H1 (cell line): Measurements from ENCODE around the gene JAKMIP2. TPM values are rescaled to one million over a fixed set of nuclear protein-coding genes. Genes with fewer than 3 reads are reported as not detected.
A peak's percentile ranks its signal among the peaks of the same experiment; 100 is the strongest.

Experiments used
- CTCF ChIA-PET: fragments of 300-600 bp; sonication (Branson Sonifier 250); formaldehyde crosslinking; loops from one replicate; lab custom pipeline; 2021; ENCODE audit not compliant: partially characterized antibody; lab: Charles Lee
- POLR2A ChIA-PET: fragments of 300-600 bp; sonication (Branson Sonifier 250); formaldehyde crosslinking; loops from one replicate; lab custom pipeline; 2021; ENCODE audit warnings: inconsistent platforms; ENCODE audit not compliant: partially characterized antibody; lab: Charles Lee
- DNase-seq, 2 experiments: peaks; one replicate each; pipeline versions ENCODE4 v3.0.0 to v3.0.0-alpha.2; 2010 to 2022; ENCODE audit warnings: low spot score in 2 of 2, low read depth in 1 of 2, mixed read lengths in 1 of 2
- FAIRE-seq: peaks from 2 replicates; lab custom pipeline; 2011; peaks lifted over from hg19 to GRCh38; lab: Jason Lieb, UNC
- H2AFZ ChIP-seq: 2 replicates; pipeline ENCODE4 v1.8.1; 2012; ENCODE audit warnings: low read length, inconsistent platforms
- H2AK5ac ChIP-seq: 2 replicates; pipeline ENCODE4 v1.6.1; 2013; ENCODE audit warnings: low read depth, low read length
- H2BK120ac ChIP-seq: replicated peaks from 2 replicates; pipeline ENCODE3; 2013; ENCODE audit warnings: low read depth, low read length, inconsistent platforms
- H2BK12ac ChIP-seq: 2 replicates; pipeline ENCODE4 v1.6.1; 2013; ENCODE audit warnings: low read depth, low read length
- H2BK15ac ChIP-seq: 2 replicates; pipeline ENCODE4 v1.6.1; 2013; ENCODE audit warnings: low read length
- H2BK20ac ChIP-seq: 2 replicates; pipeline ENCODE4 v1.6.1; 2013; ENCODE audit warnings: low read length
- H2BK5ac ChIP-seq: 2 replicates; pipeline ENCODE4 v1.6.1; 2013; ENCODE audit warnings: low read depth, low read length
- H3K14ac ChIP-seq: 2 replicates; pipeline ENCODE4 v1.6.1; 2013; ENCODE audit warnings: inconsistent platforms; ENCODE audit not compliant: insufficient read length
- H3K18ac ChIP-seq: 2 replicates; pipeline ENCODE4 v1.6.1; 2013; ENCODE audit warnings: low read length; ENCODE audit errors: extremely low read depth
- H3K23ac ChIP-seq: 2 replicates; pipeline ENCODE4 v1.6.1; 2013; ENCODE audit warnings: inconsistent platforms; ENCODE audit not compliant: insufficient read length
- H3K23me2 ChIP-seq: 2 replicates; pipeline ENCODE4 v1.6.1; 2013; ENCODE audit warnings: low read depth, low read length
- H3K27ac ChIP-seq: 2 replicates; pipeline ENCODE4 v1.6.1; 2011; ENCODE audit warnings: low read depth, low read length, inconsistent platforms
- H3K27me3 ChIP-seq, 4 experiments: replicated peaks in 1 of 4; 1 replicate in 1 of 4; 2 replicates in 3 of 4; pipeline versions ENCODE4 v1.6.1 to v1.8.1; 2011 to 2013; ENCODE audit warnings: low read length in 3 of 4, mild to moderate bottlenecking in 3 of 4, inconsistent platforms in 2 of 4, mixed read lengths in 2 of 4, moderate library complexity in 1 of 4; ENCODE audit not compliant: control insufficient read depth in 3 of 4, insufficient read depth in 3 of 4; ENCODE audit errors: extremely low read depth in 1 of 4
- H3K36me3 ChIP-seq, 4 experiments: 2 replicates each; pipeline versions ENCODE4 v1.6.1 to v1.8.1; 2011 to 2013; ENCODE audit warnings: mild to moderate bottlenecking in 4 of 4, low read length in 3 of 4, moderate library complexity in 2 of 4, control low read depth in 1 of 4, inconsistent platforms in 1 of 4; ENCODE audit not compliant: insufficient read depth in 4 of 4, control insufficient read depth in 2 of 4
- H3K4ac ChIP-seq: replicated peaks from 2 replicates; pipeline ENCODE3; 2013; ENCODE audit warnings: low read length, low read depth, mixed read lengths, inconsistent platforms; ENCODE audit not compliant: insufficient read length
- H3K4me1 ChIP-seq, 4 experiments: replicated peaks in 1 of 4; 1 replicate in 1 of 4; 2 replicates in 3 of 4; pipeline versions ENCODE4 v1.6.1 to v1.8.1; 2011 to 2013; ENCODE audit warnings: low read length in 3 of 4, inconsistent platforms in 2 of 4, mixed read lengths in 1 of 4; ENCODE audit not compliant: insufficient read depth in 4 of 4, control insufficient read depth in 3 of 4
- H3K4me2 ChIP-seq, 2 experiments: 2 replicates each; pipeline versions ENCODE4 v1.6.1 to v1.8.1; 2011 to 2013; ENCODE audit warnings: low read depth in 2 of 2, low read length in 2 of 2, control low read depth in 1 of 2, inconsistent platforms in 1 of 2, mild to moderate bottlenecking in 1 of 2; ENCODE audit not compliant: insufficient read depth in 1 of 2
- H3K4me3 ChIP-seq, 4 experiments: fragments of 200-600, 300-600 bp in 1 of 4; sonication (generic), shearing (Covaris generic), sonication (Bioruptor Twin) in 1 of 4; 2 replicates each; pipeline versions ENCODE4 v1.5.1 to v1.8.1; 2011 to 2016; ENCODE audit warnings: low read length in 4 of 4, low read depth in 3 of 4, control low read depth in 2 of 4, inconsistent platforms in 2 of 4, mild to moderate bottlenecking in 2 of 4, mixed read lengths in 1 of 4, moderate library complexity in 1 of 4; ENCODE audit not compliant: insufficient read depth in 2 of 4; ENCODE audit errors: extremely low read depth in 1 of 4
- H3K56ac ChIP-seq: replicated peaks from 2 replicates; pipeline ENCODE3; 2013; ENCODE audit warnings: low read depth, mild to moderate bottlenecking, mixed read lengths, low read length, inconsistent platforms; ENCODE audit not compliant: insufficient read length
- H3K79me1 ChIP-seq: 2 replicates; pipeline ENCODE4 v1.6.1; 2013; ENCODE audit warnings: low read depth, low read length, control low read depth
- H3K79me2 ChIP-seq, 2 experiments: 2 replicates each; pipeline versions ENCODE4 v1.6.1 to v1.8.1; 2012 to 2013; ENCODE audit warnings: low read length in 2 of 2, mild to moderate bottlenecking in 2 of 2, inconsistent platforms in 1 of 2; ENCODE audit not compliant: insufficient read depth in 2 of 2, control insufficient read depth in 1 of 2
- H3K9ac ChIP-seq, 4 experiments: replicated peaks in 1 of 4; 1 replicate in 1 of 4; 2 replicates in 3 of 4; pipeline versions ENCODE4 v1.6.1 to v1.8.1; 2011 to 2013; ENCODE audit warnings: low read depth in 3 of 4, low read length in 3 of 4, control low read depth in 2 of 4, mild to moderate bottlenecking in 2 of 4, moderate library complexity in 2 of 4, inconsistent platforms in 1 of 4; ENCODE audit errors: extremely low read depth in 1 of 4
- H3K9me3 ChIP-seq, 2 experiments: 2 replicates each; pipeline versions ENCODE4 v1.6.1 to v1.8.1; 2012 to 2013; ENCODE audit warnings: mild to moderate bottlenecking in 2 of 2, moderate library complexity in 2 of 2, control low read depth in 1 of 2, inconsistent platforms in 1 of 2, low read depth in 1 of 2, low read length in 1 of 2, mixed read lengths in 1 of 2; ENCODE audit not compliant: insufficient read depth in 2 of 2
- H4K20me1 ChIP-seq, 2 experiments: replicated peaks in 1 of 2; 2 replicates each; pipeline versions ENCODE3 to v1.8.1; 2011 to 2013; ENCODE audit warnings: inconsistent platforms in 2 of 2, low read length in 2 of 2, mild to moderate bottlenecking in 1 of 2; ENCODE audit not compliant: insufficient read depth in 2 of 2, control insufficient read depth in 1 of 2
- H4K5ac ChIP-seq: 2 replicates; pipeline ENCODE4 v1.6.1; 2013; ENCODE audit warnings: low read length, low read depth, mixed read lengths, inconsistent platforms; ENCODE audit not compliant: insufficient read length
- H4K8ac ChIP-seq: 2 replicates; pipeline ENCODE4 v1.8.0; 2013; ENCODE audit warnings: mild to moderate bottlenecking, moderate library complexity, low read length, inconsistent platforms; ENCODE audit not compliant: insufficient read depth; ENCODE audit errors: extremely low read depth
- H4K91ac ChIP-seq: replicated peaks from 2 replicates; pipeline ENCODE3; 2013; ENCODE audit warnings: low read length, mixed read lengths, inconsistent platforms; ENCODE audit not compliant: insufficient read length
- CREB1 ChIP-seq: IDR thresholded peaks from 2 replicates; pipeline ENCODE4 v1.6.1; 2012; ENCODE audit warnings: inconsistent platforms
- SIX5 ChIP-seq: IDR thresholded peaks from 2 replicates; pipeline ENCODE4 v1.6.1; 2011; ENCODE audit warnings: mild to moderate bottlenecking, low read depth, low read length
- SRF ChIP-seq: IDR thresholded peaks from 2 replicates; pipeline ENCODE4 v1.6.1; 2011; ENCODE audit warnings: mild to moderate bottlenecking, low read depth, low read length, moderate library complexity
- WGBS, 2 experiments: shearing (Covaris generic) in 1 of 2; methylation state at CpG; one replicate each; pipeline versions ENCODE4 v1.1.6 to v1.1.7; 2013 to 2015; ENCODE audit warnings: low lambda C conversion rate in 2 of 2, mixed read lengths in 2 of 2, inconsistent platforms in 1 of 2, low coverage in 1 of 2, missing lambda C conversion rate in 1 of 2; ENCODE audit not compliant: insufficient replicate concordance in 2 of 2, insufficient coverage in 1 of 2, insufficient read length in 1 of 2; ENCODE audit errors: extremely low coverage in 1 of 2, missing lambda C conversion rate in 1 of 2; 5-methylcytosine and 5-hydroxymethylcytosine counted together
- polyA plus RNA-seq, 7 experiments: library from polyadenylated mRNA; depleted of rRNA in 3 of 7; stranded (reverse) in 5 of 7; unstranded in 2 of 7; fragments of >200 nt in 5 of 7; fragments of 200-250 nt in 2 of 7; gene quantifications; 1 replicate in 5 of 7; 2 replicates in 1 of 7; 4 replicates in 1 of 7; pipeline versions ENCODE4 v1.2.1 to v1.2.3, GENCODE V29; 2011 to 2013; ENCODE audit warnings: missing spikeins in 2 of 7, mixed read lengths in 2 of 7
- total RNA-seq: library from RNA; stranded (reverse); fragmentation: NEBNext Ultra II Directional; extraction: Animal tissue kit (Norgen Biotek cat#: 25700); gene quantifications from 2 replicates; pipeline ENCODE4 v1.2.1, GENCODE V29; 2021
- TF ChIP-seq, protein P1 (sequence below): IDR thresholded peaks from 2 replicates; pipeline ENCODE4 v1.6.1; 2012; ENCODE audit warnings: inconsistent platforms

The JAKMIP2 gene
- total and polyA plus RNA-seq, 2 of the 8 experiments (the other 6 are each of a cell fraction or from before 2014, with no cell fraction given) = 2.4 to 13.6 TPM

DNA sequence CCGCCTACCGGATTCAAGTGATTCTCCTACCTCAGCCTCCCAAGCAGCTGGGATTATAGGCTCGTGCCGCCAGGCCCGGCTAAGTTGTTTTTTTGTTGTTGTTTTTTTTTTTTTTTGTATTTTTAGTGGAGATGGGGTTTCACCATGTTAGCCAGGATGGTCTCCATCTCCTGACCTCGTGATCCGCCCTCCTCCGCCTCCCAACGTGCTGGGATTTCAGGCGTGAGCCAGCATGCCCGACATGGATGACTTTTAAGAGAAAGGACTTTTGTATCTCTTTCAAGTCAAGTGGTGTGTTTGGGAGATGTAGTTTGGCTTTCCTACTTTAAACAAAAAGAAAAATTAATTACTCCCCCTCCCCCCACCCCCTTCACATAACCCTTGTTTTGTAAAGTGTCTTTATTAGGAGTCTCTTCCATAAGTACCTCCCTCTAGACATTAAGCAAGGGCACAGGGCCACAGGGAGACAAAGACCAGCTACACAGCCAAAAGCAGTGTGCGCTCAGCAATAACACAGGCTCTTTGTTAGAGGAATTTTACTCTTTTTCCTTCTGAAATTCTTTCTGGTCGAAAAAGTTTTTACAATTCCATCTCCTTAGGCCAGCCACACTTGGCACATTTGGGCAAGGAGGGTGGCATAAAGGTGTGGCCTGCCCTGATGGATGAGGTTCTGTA, 31.2 kb downstream of the JAKMIP2 start:
- Histone ChIP-seq H3K4ac (peak overlapping the region; percentile 44), H3K4me2 (no peak overlapping the region), H3K4me1 (peaks cover 8 to 29% (median 14%) of the 10 kb centered on the region in 4 experiments), H3K79me1 (no peaks in the 10 kb centered on the region; the same call in 1 of the 2 replicates), H3K23me2 (no peaks in the 10 kb centered on the region), H3K9ac (no peak overlapping the region), H2BK12ac (no peak overlapping the region), H4K91ac (no peak overlapping the region), H2BK120ac (no peak overlapping the region), H3K18ac (no peak overlapping the region), H3K79me2 (peaks cover 0 to 14% of the 10 kb centered on the region in 2 experiments; a peak in 2 of 4 replicates), H2AK5ac (no peak overlapping the region), H4K20me1 (peaks cover 0 to 5% of the 10 kb centered on the region in 2 experiments), H3K27ac (no peak overlapping the region), H3K27me3 (no peaks in the 10 kb centered on the region), H2AFZ (no peak overlapping the region), H3K14ac (no peak overlapping the region), H4K5ac (no peak overlapping the region), H3K4me3 (no peak overlapping the region), H3K9me3 (no peaks in the 10 kb centered on the region), H2BK5ac (no peak overlapping the region), H3K23ac (no peak overlapping the region), H2BK20ac (no peak overlapping the region), H4K8ac (no peak overlapping the region), H3K36me3 (no peaks in the 10 kb centered on the region), H3K56ac (no peak overlapping the region), H2BK15ac (0 out of 2 replicates have a peak overlapping the region, but pooled peaks have one; percentile 25)
- WGBS, 2 experiments = 87% methylated on average over 10 of the region's 13 CpGs; no CpG with 5 or more reads in 1 of the 2 experiments
- DNase-seq = no peak
- ChIA-PET CTCF (interaction anchor here (0.6 to 1.5 kb wide), 2 partner anchors 56 to 72 kb away, joined by 3 read pairs; no protein-coding TSS in a partner anchor), POLR2A (interaction anchor here (0.7 to 1.1 kb wide), 2 partner anchors 31 to 159 kb away, joined by 3 read pairs; no protein-coding TSS in a partner anchor)
- no peak for FAIRE-seq
- TF ChIP-seq, protein P1, sequence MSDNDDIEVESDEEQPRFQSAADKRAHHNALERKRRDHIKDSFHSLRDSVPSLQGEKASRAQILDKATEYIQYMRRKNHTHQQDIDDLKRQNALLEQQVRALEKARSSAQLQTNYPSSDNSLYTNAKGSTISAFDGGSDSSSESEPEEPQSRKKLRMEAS = no peak
- TF ChIP-seq SRF = no peak
- TF ChIP-seq CREB1 = no peak
- no peak for TF ChIP-seq SIX5
